NCI-H226 (cell line): Measurements from ENCODE around the gene DRD3.
A peak's percentile ranks its signal among the peaks of the same experiment; 100 is the strongest.

Source experiments
- DNase-seq: peaks from one replicate; pipeline ENCODE4 v3.0.0-alpha.2; 2015

The DRD3 gene

GRCh38 chr3:114115143-114115542 is 63.7 kb downstream of the DRD3 start:
- DNase-seq: no peak

GRCh38 chr3:114114719-114115118 is 64.1 kb downstream of the DRD3 start:
- no peak for DNase-seq

GRCh38 chr3:114112696-114113095 is 66.2 kb downstream of the DRD3 start:
- DNase-seq: no peak

GRCh38 chr3:114111060-114111770 is 67.6 kb downstream of the DRD3 start:
- no peak for DNase-seq

GRCh38 chr3:114110439-114110838 is 68.4 kb downstream of the DRD3 start:
- DNase-seq: no peak

- no peak for DNase-seq
Measured at GRCh38 chr3:114108137-114108536, 70.7 kb downstream of the DRD3 start.

- DNase-seq: peak; percentile 40
Measured at GRCh38 chr3:114104414-114104813, 74.4 kb downstream of the DRD3 start.

GRCh38 chr3:114103858-114104257 is 75.0 kb downstream of the DRD3 start:
- DNase-seq: no peak

- no peak for DNase-seq
Measured at GRCh38 chr3:114103181-114103580, 75.7 kb downstream of the DRD3 start.

GRCh38 chr3:114101101-114101500 is 77.8 kb downstream of the DRD3 start:
- no peak for DNase-seq

GRCh38 chr3:114095796-114096195 is 83.1 kb downstream of the DRD3 start:
- peak; percentile 5 for DNase-seq

- peak; percentile 90 for DNase-seq
Measured at GRCh38 chr3:114093596-114093995, 85.3 kb downstream of the DRD3 start.

- no peak for DNase-seq
Measured at GRCh38 chr3:114093016-114093380, 85.9 kb downstream of the DRD3 start.

- DNase-seq: no peak
Measured at GRCh38 chr3:114092151-114093015, 86.5 kb downstream of the DRD3 start.

GRCh38 chr3:114089675-114090074 is 89.2 kb downstream of the DRD3 start:
- DNase-seq: no peak

GRCh38 chr3:114086356-114086755 is 92.5 kb downstream of the DRD3 start:
- no peak for DNase-seq

GRCh38 chr3:114083112-114083511 is 95.7 kb downstream of the DRD3 start:
- DNase-seq: no peak

- DNase-seq: no peak
Measured at GRCh38 chr3:114081037-114081436, 97.8 kb downstream of the DRD3 start.

- no peak for DNase-seq
Measured at GRCh38 chr3:114080201-114080600, 98.7 kb downstream of the DRD3 start.

GRCh38 chr3:114079761-114080160 is 99.1 kb downstream of the DRD3 start:
- peak; percentile 58 for DNase-seq

- no peak for DNase-seq
Measured at GRCh38 chr3:114078126-114078525, 100.7 kb downstream of the DRD3 start.
